Astrocyte of the spinal cord (primary cell): ENCODE measurements around the gene REELD1.
A peak's percentile ranks its signal among the peaks of the same experiment; 100 is the strongest.

Experiments
- DNase-seq: peaks from one replicate; pipeline ENCODE4 v3.0.0; 2011; ENCODE audit warnings: low read depth, low spot score
- H3K4me3 ChIP-seq: 2 replicates; pipeline ENCODE4 v1.5.1; 2011; ENCODE audit warnings: low read depth, mild to moderate bottlenecking, low read length, moderate library complexity
- CTCF ChIP-seq: IDR thresholded peaks from 2 replicates; pipeline ENCODE4 v1.5.1; 2012; ENCODE audit warnings: low read depth, mild to moderate bottlenecking, low read length, inconsistent platforms
- in situ Hi-C: cut with HindIII; loops from 2 replicates; pipeline ENCODE4 v1.10.0; 2017; ENCODE audit warnings: low sequenced_read_pairs

REELD1 gene

GRCh38 chr4:146214238-146214637, at the start of gene REELD1:
TSS of gene REELD1 (plus strand) at chr4:146214538. CDS start at chr4:146216953, 2,415 bp downstream.
- DNase-seq: no peak
- in situ Hi-C loops: no loop called here
- no peak for TF ChIP-seq CTCF
- no peak within 1 kb of the TSS for H3K4me3 ChIP-seq

- no peak for TF ChIP-seq CTCF
- DNase-seq: no peak
- no peak overlapping the region for H3K4me3 ChIP-seq
- in situ Hi-C loops: no loop called here
These were observed 49.1 kb upstream of the REELD1 start for GRCh38 chr4:146165221-146165620.

GRCh38 chr4:146165840-146166239, 48.5 kb upstream of the REELD1 start:
- no peak for TF ChIP-seq CTCF
- no peak overlapping the region for H3K4me3 ChIP-seq
- DNase-seq: peak; percentile 67
- in situ Hi-C loops: no loop called here

GRCh38 chr4:146170149-146170548, 44.2 kb upstream of the REELD1 start:
- no peak overlapping the region for H3K4me3 ChIP-seq
- no peak for DNase-seq
- in situ Hi-C loops: no loop called here
- no peak for TF ChIP-seq CTCF

- TF ChIP-seq CTCF: no peak
- peak; percentile 89 for DNase-seq
- in situ Hi-C loops: no loop called here
- H3K4me3 ChIP-seq: peak within 1 kb of the TSS; percentile 82
These were observed 38.5 kb upstream of the REELD1 start, which contains the start of gene LSM6 for GRCh38 chr4:146175541-146176453. TSS of gene LSM6 (plus strand) at chr4:146175718. CDS start at chr4:146182922, 7,204 bp downstream.

- in situ Hi-C loops: no loop called here
- peak overlapping the region; percentile 82 for H3K4me3 ChIP-seq
- no peak for TF ChIP-seq CTCF
- no peak for DNase-seq
These were observed 37.4 kb upstream of the REELD1 start for GRCh38 chr4:146176891-146177290.
